GM21576 (cell line): Measurements from ENCODE around the gene ZNF526.
A peak's percentile ranks its signal among the peaks of the same experiment; 100 is the strongest.

ENCODE experiments used
- ATAC-seq: cut with Tn5 transposase; IDR thresholded peaks from one replicate; pipeline ENCODE4 v1.9.1; 2021; ENCODE audit warnings: mild to moderate bottlenecking, moderate library complexity; ENCODE audit not compliant: unreplicated experiment

ZNF526 gene

DNA sequence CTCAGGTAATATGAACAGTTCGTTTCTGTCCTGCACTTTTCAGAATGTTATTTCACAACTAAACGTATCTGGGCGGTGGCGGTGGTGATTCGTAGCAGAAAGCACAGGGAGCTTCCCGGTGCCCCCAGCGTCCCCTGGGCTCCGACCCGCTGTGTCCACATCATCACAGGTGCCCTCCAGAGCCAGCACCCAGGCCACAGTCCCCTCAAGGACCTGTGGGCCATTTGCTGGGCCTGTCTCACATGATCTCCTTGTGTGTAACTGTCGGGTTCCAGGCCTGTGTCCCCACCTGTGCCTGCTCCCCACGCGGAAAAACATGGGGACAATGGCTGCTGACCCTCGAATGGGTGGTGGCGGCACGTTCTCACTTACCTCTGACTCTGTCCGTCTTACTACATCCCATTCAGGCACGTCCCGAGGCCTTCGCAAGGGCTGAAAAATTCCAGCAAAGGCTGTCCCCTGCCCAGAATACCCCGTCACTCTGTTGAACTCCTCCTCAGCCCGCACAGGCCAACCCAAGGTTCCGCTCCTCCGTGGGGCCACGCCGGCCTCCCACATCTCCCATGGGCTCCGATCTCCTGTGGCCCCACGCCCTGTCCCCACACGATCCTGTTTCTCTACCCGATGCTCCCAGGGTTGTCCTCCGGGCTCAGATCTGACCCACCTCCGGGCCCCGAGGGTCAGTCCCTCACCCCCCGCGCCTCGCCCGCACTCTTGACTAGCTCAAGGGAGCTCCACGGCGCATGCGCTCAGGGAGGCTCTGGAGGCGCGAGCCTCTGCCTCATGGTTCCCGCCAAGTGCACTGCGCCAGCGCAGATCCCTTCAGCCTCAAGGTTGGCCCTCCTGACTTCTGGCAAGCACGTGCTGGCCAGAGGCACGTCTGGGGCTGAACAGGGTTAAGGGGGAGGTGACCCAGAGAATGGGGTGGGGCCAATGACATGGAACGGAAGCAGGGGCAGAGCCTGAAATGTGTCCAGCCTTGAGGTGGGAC is 23.8 kb upstream of the ZNF526 start:
- no peak for ATAC-seq

DNA sequence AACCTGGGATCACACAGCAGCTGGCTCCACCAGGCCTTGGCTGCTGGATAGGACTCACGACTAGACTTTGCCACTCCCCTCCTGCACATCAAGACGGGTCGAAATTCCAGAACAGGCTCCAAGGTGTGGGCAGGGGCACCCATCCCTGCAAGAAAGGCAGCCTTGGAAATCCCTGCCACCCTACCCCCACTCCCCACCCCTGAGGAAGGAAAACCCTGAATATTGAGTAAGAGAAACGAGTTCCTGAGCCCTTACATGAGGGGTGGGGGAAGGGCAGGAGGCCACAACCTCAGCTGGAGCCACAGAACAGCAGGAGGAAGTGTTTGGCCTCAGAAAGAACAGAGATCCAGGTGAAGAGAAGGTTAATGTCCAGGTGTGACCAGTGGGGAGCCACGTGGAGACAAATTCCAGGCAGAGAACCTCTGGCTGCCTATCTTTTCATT is 22.7 kb upstream of the ZNF526 start:
- no peak for ATAC-seq

GRCh38 chr19:42198676-42199439 is 21.3 kb upstream of the ZNF526 start:
- ATAC-seq = peak; percentile 31

GRCh38 chr19:42199440-42200115 is 20.5 kb upstream of the ZNF526 start:
- peak; percentile 35 for ATAC-seq

GRCh38 chr19:42200116-42200715 is 19.9 kb upstream of the ZNF526 start:
- ATAC-seq = no peak

DNA sequence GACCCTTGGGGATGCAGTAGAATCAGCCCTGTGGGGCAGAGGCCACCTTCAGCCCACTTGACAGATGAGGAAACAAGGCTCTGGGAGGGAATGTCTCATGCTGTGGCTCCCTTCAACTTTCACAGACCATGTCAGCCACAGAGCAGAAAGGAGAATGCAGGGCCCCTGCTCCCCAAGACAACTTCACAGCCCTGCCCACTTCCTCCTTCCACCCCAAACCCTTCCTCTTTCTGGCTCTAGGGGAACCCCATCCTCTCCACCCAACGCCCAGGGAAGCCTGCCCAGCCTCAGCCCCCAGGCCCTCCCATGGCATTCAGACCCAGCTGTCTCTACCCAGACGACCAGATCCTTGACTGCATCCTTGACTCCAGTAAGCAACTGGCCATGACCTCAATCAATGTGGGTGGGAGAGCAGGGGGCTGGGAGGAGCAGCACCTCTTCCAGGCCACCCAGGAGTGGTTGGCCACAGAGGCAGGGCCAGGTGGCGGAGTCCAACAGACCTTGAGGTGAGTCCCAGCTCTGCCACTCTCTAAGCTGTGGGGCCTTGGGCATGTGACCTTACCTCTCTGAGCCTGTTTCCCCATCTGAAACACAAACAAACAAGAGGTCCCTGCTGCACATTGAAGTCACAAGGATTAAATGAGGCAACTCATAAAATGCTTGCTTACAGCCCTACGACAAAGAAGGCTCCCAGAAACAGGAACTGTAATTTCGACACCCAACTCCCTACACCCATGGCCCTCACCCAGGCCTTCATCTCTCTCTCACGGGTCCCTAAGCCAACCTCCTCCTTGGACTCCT is 18.4 kb upstream of the ZNF526 start:
- ATAC-seq = no peak

- no peak for ATAC-seq
Measured at GRCh38 chr19:42202290-42202880, 17.7 kb upstream of the ZNF526 start.

DNA sequence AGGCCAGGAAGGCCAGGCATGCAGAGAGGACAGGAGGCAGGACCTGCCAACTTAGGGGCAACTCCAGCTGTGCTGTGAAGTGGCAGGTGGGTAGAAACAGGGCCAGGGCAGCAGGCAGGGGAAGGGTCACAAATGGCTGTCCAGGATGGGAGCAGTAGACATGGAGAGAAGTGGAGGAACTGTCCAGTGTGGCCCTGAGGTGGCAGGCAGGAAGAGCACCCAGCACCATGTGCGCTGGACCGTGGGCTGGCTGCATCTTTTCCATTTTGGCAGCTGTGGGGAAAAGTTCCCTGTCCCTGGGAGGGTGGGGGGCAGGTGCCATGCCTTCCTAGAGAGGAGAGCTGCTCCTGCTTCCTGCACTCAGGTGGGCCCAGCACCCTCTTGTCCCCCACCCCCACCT is 16.4 kb upstream of the ZNF526 start:
- ATAC-seq = no peak

DNA sequence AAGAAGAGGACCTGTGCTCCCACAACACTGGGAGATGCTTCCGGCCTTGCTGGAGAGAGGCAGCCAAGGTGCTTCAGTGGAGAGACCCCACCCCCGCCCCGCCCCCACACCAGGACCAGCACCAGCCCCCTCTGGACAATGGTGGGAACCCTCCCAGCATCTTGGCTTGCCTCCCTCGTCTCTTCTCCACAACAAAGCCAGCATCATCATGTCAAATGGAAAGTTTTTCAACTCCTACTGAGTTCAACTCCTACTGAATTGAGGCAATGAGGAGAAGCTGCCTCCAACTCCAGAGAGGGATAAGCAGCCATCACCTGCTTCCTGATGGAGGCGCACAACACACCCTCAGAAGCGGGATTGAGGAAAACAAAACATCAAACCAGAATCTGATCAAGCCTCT is 15.4 kb upstream of the ZNF526 start:
- no peak for ATAC-seq

DNA sequence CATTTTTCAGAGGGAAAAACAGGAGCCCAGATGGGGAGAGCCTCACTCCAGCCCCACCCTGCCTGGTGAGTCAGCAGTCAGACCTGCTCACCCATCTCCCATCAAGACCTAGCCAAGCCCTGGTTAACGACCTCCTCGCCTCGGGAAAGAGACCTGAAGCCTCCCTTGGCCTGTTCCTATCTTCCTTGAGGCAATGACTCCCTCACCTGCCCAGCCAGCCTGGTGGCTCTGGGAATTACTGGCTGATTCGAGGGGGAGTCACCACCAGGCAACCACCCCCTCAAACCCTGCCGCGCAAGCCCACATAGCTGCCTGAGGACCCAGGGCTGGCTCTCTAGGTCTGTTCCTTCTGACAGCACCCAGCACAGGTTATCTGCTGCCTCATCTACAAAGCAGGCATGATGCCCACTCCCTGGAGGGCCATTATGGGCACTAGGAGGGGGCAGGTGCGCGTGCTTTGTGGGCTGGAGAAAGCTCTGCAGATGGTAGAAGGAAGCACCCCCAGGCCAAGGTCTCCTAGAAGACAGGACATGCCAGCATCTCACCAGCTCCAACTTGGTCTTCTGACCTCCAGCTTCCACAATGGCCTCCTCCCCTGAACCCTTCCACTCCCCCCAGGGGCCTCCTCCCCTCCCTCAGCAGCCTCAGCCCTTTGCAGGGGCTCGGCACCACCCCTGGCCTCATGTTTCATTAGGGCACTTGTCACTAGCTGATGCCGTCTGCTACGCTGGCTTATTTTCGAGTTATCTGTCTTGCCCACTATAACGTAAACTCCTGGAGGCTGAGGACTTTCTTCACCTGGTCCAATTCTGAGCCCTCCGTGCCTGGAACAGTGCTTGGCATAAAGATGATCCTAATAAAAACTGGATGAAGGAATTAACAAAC is 13.0 kb upstream of the ZNF526 start:
- no peak for ATAC-seq

GRCh38 chr19:42207767-42208271 is 12.3 kb upstream of the ZNF526 start:
- no peak for ATAC-seq

GRCh38 chr19:42208612-42209011 is 11.5 kb upstream of the ZNF526 start:
- no peak for ATAC-seq

GRCh38 chr19:42212886-42213285 is 7.2 kb upstream of the ZNF526 start:
- no peak for ATAC-seq

- no peak for ATAC-seq
Measured at GRCh38 chr19:42214810-42215485, 5.2 kb upstream of the ZNF526 start.

DNA sequence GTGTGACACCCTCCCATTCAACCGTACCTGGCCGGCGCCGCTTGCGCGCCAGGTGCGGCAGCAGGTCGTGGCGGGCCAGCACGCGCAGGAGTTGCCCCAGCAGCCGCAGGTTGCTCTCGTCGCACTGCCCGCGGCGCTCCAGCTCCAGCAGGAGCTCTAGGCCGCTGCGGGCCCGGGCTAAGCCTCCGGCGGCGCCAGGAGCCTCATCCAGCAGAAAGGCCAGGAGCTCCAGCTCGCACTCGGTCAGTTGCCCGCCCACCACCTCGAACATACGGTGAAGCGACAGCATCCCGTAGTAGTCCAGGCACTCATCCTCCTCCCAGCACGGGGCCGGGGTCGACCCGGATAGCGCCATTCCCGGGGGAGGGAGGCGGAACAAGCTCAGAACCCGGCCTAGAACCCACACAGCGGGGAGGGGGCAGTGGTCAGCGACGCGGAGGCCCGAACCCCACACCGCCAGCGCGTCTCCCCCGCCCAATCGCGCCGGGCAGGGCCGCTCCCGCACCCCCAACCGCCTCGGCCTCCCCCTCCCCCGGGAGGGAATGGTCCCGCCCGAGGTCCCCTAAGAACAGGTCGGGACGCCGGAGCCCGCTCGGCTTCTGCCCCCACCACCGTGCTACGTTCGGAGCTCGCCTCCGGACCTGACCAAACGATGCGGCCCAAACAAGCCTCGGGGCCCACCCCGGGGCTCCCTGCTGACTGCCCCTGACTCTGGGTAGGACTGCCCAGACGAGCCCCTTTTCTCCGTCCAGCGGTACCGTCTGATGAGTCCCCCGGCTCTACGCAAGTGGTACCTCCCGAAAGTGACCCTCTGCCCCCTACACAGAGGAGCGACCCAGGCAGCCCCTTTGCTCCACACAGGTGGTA is 3.2 kb upstream of the ZNF526 start:
- peak; percentile 3 for ATAC-seq

DNA sequence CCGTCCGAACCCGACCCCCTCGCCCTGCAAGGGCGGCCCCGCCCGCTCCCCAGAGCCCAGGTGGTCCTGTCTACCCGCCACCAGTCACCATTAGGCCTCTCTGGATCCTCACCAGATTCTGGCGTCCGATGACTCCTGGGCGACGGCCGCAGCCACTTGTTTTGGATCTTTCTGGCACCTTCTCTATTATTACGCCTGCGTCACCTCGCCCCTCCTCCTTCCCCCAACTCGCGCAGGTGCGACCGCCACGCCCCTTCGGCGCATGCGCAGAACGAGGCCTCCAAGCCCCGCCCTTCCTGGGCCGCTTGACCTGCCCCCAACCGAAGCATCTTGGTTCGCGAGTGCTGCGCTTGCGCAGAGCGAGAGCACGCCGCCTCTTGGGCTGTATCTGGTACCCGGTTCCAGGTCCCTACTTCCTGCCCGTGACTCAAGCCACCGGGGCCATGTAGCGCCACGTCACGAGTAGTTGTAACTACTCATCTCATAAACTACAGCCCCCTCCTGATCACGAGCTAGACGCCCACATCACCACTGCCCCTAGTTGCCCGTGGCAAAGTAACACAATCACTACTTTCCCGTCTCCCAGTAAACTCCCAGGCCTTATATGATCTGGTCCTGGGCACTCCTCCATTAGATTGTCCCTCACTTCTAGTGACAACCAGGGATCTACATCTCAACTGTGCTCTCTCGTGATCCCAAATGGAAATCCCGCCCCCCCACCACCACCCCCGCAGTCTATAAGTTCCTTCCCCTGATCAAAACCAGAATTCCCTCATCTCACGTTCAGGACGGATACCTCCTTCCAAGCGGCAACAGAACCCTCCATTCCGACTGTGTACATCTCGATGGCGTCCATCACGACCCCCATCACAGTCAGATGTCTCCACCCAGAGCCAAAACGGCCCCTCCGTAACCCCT is 2.3 kb upstream of the ZNF526 start, which contains the start of gene DEDD2:
DEDD2 (minus strand) TSS at position 158 of the 918 bp plus-strand sequence. CDS start 670 bp downstream, outside the sequence.
- peak; percentile 66 for ATAC-seq
